HG03095 (cell line): ENCODE data around the gene FYB1.
A peak's percentile ranks its signal among the peaks of the same experiment; 100 is the strongest.

Experiments used
- ATAC-seq: cut with Tn5 transposase; IDR thresholded peaks from one replicate; pipeline ENCODE4 v1.9.1; 2021; ENCODE audit warnings: moderate library complexity; ENCODE audit not compliant: unreplicated experiment

Gene FYB1

GRCh38 chr5:39059064-39059463, 160.3 kb downstream of the FYB1 start:
- no peak for ATAC-seq

GRCh38 chr5:39058178-39058921, 161.0 kb downstream of the FYB1 start:
- ATAC-seq, result peak; percentile 83

GRCh38 chr5:39057734-39058133, 161.6 kb downstream of the FYB1 start:
- peak; percentile 43 for ATAC-seq

GRCh38 chr5:39055768-39056398, 163.5 kb downstream of the FYB1 start:
- no peak for ATAC-seq
